Chondrocyte (in vitro differentiated cells): ENCODE results near the gene HNRNPA3. TPM values are rescaled to one million over a fixed set of nuclear protein-coding genes. Genes with fewer than 3 reads are reported as not detected.

Experiments
- DNase-seq: peaks from one replicate; pipeline ENCODE4 v3.0.0; 2021; ENCODE audit warnings: mixed read lengths, low spot score
- H3K27ac Mint-ChIP-seq: one replicate; pipeline ENCODE4 v1.8.0; 2021; ENCODE audit warnings: mild to moderate bottlenecking, moderate library complexity, mixed read lengths; ENCODE audit not compliant: unreplicated experiment
- H3K27me3 Mint-ChIP-seq: 2 replicates; pipeline ENCODE4 v1.8.0; 2021; ENCODE audit warnings: low read depth, mixed read lengths
- H3K36me3 Mint-ChIP-seq: 2 replicates; pipeline ENCODE4 v1.8.0; 2021; ENCODE audit warnings: low read depth, mixed read lengths
- H3K4me1 Mint-ChIP-seq: 2 replicates; pipeline ENCODE4 v1.8.0; 2021; ENCODE audit warnings: low read depth, mild to moderate bottlenecking, mixed read lengths
- H3K4me3 Mint-ChIP-seq: one replicate; pipeline ENCODE4 v1.8.0; 2021; ENCODE audit warnings: mild to moderate bottlenecking, moderate library complexity, mixed read lengths; ENCODE audit not compliant: unreplicated experiment
- H3K9me3 Mint-ChIP-seq: 2 replicates; pipeline ENCODE4 v1.8.0; 2021; ENCODE audit warnings: low read depth, mixed read lengths
- total RNA-seq: library from RNA; stranded (reverse); gene quantifications from 3 replicates; pipeline ENCODE4 v1.2.1, GENCODE V29; 2021
- TF ChIP-seq, protein P1 (sequence below): fragments of 200-600 bp; sonication (generic); IDR thresholded peaks from 2 replicates; pipeline ENCODE4 v1.5.0; 2021; ENCODE audit warnings: antibody characterized with exemption, mild to moderate bottlenecking, moderate library complexity

HNRNPA3 gene
- total RNA-seq, 1 donor from 2014 or later, result 98.0 TPM

GRCh38 chr2:177256695-177257094 is 44.1 kb downstream of the HNRNPA3 start:
- H3K4me3 Mint-ChIP-seq, result no peak overlapping the region
- H3K27ac Mint-ChIP-seq, result peak overlapping the region; percentile 57
- peaks cover 4% of the 10 kb centered on the region for H3K9me3 Mint-ChIP-seq
- peaks cover 90% of the 10 kb centered on the region for H3K4me1 Mint-ChIP-seq
- DNase-seq, result no peak
- no peaks in the 10 kb centered on the region for H3K27me3 Mint-ChIP-seq
- TF ChIP-seq, protein P1, sequence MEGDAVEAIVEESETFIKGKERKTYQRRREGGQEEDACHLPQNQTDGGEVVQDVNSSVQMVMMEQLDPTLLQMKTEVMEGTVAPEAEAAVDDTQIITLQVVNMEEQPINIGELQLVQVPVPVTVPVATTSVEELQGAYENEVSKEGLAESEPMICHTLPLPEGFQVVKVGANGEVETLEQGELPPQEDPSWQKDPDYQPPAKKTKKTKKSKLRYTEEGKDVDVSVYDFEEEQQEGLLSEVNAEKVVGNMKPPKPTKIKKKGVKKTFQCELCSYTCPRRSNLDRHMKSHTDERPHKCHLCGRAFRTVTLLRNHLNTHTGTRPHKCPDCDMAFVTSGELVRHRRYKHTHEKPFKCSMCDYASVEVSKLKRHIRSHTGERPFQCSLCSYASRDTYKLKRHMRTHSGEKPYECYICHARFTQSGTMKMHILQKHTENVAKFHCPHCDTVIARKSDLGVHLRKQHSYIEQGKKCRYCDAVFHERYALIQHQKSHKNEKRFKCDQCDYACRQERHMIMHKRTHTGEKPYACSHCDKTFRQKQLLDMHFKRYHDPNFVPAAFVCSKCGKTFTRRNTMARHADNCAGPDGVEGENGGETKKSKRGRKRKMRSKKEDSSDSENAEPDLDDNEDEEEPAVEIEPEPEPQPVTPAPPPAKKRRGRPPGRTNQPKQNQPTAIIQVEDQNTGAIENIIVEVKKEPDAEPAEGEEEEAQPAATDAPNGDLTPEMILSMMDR, result no peak
- peaks cover 1% of the 10 kb centered on the region for H3K36me3 Mint-ChIP-seq

DNA sequence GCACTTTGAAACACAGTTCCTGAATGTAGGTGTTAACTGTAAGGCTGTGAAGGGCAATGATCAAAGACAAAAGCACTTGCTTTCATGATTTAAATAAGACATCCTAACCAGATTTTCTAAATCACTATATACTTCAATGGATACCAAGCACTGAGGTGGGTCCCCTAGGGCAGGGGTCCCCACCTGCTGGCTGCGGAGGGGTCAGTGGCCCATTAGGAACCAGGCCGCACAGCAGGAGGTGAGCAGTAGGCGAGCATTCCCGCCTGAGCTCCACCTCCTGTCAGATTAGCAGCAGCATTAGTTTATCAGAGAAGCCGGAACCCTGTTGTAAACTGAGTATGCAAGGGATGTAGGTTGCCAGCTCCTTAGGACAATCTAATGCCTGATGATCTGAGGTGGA is 44.9 kb downstream of the HNRNPA3 start:
- TF ChIP-seq, protein P1, result no peak
- Mint-ChIP-seq H3K4me3 (no peak overlapping the region), H3K9me3 (peaks cover 4% of the 10 kb centered on the region), H3K27ac (peak overlapping the region; percentile 57), H3K4me1 (peaks cover 88% of the 10 kb centered on the region), H3K36me3 (peaks cover 1% of the 10 kb centered on the region), H3K27me3 (no peaks in the 10 kb centered on the region)
- no peak for DNase-seq

- Mint-ChIP-seq H3K27me3 (no peaks in the 10 kb centered on the region), H3K9me3 (peaks cover 4% of the 10 kb centered on the region), H3K4me1 (peaks cover 83% of the 10 kb centered on the region), H3K4me3 (no peak overlapping the region), H3K27ac (peak overlapping the region; percentile 18), H3K36me3 (peaks cover 1% of the 10 kb centered on the region)
- TF ChIP-seq, protein P1, result no peak
- no peak for DNase-seq
Observed at GRCh38 chr2:177258059-177258458, 45.5 kb downstream of the HNRNPA3 start.

DNA sequence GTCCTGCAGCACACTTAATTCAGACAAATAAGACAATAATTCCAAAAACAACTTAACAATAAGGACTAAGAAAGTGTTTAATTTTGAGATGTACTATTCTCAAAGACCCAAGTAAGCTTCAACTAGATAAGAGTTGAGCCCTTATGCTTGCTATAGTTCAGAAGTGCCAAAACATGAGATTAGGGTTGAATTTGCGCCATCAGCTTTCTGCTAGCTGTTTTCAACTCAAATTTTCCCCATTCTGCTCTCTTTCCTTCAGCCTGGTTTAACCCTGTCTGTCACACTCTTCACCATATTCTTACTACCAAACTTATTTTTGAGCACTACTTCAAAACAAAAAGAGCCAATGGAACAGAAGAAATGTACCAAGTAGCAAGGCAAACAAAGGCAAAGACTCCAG is 47.8 kb downstream of the HNRNPA3 start:
- no peak for DNase-seq
- Mint-ChIP-seq H3K4me1 (peaks cover 64% of the 10 kb centered on the region), H3K9me3 (peaks cover 4% of the 10 kb centered on the region), H3K4me3 (peak overlapping the region; percentile 41), H3K36me3 (peaks cover 1% of the 10 kb centered on the region), H3K27me3 (no peaks in the 10 kb centered on the region), H3K27ac (peak overlapping the region; percentile 94)
- TF ChIP-seq, protein P1, result no peak

DNA sequence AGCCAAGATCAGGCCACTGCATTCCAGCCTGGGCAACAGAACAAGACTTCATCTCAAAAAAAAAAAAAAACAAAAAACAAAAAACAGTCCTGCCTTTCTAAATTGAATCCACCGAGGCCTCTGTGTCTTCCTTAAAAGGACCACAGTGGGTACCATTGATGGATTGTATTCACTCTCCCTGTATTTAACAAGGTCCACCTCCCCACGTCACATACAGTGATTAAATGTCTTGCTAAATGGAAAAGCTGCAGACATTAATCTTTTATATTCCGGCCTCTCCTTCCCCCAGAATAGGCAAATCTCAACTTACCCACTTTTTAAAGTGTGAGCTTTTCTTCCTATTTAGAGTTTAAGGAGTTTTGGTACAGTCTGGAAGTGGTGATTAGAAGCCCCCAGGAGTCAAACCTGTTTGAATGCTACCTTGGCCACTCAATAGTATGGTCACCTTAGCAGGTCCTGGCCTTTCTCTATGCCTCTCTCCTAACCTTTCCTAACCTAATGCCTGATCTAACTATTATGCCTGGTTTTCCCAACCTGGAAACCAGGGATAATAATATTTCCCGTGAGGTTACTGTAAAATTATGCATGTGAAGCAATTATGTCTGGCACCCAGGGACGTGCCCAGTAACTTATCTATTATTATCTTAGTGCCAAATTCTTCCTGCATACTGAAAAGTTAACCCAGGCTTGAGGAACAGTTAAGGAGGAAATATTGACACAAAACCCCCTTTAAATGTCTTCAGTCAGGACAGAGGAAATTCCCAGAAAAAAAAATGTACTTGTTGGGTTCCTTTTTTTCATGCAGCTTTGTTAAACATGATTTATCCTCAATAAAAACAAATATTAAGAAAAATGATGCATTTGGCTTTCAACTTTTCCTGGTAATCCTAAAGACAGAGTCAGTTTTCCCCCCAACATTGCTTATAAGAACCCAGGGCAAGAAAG is 48.8 kb downstream of the HNRNPA3 start:
- peaks cover 1% of the 10 kb centered on the region for H3K36me3 Mint-ChIP-seq
- DNase-seq, result no peak
- H3K4me1 Mint-ChIP-seq, result peaks cover 65% of the 10 kb centered on the region
- no peaks in the 10 kb centered on the region for H3K27me3 Mint-ChIP-seq
- H3K4me3 Mint-ChIP-seq, result peak overlapping the region; percentile 92
- TF ChIP-seq, protein P1, result no peak
- H3K27ac Mint-ChIP-seq, result peak overlapping the region; percentile 94
- H3K9me3 Mint-ChIP-seq, result peaks cover 4% of the 10 kb centered on the region
